Uterine smooth muscle cell (primary cell): ENCODE results near the gene AIFM2. TPM values are rescaled to one million over a fixed set of nuclear protein-coding genes. Genes with fewer than 3 reads are reported as not detected.

Source experiments
- total RNA-seq: library from RNA; depleted of rRNA; stranded (reverse); fragments of >200 nt; gene quantifications from 2 replicates; pipeline ENCODE4 v1.2.3, GENCODE V29; 2014

The AIFM2 gene
- 6.5 and 6.9 TPM in 2 replicates for total RNA-seq

GRCh38 chr10:70132098-70133029 is at the start of gene AIFM2:
Gene AIFM2 (minus strand): TSS chr10:70132825. CDS start chr10:70124084, 8,741 bp downstream.

DNA sequence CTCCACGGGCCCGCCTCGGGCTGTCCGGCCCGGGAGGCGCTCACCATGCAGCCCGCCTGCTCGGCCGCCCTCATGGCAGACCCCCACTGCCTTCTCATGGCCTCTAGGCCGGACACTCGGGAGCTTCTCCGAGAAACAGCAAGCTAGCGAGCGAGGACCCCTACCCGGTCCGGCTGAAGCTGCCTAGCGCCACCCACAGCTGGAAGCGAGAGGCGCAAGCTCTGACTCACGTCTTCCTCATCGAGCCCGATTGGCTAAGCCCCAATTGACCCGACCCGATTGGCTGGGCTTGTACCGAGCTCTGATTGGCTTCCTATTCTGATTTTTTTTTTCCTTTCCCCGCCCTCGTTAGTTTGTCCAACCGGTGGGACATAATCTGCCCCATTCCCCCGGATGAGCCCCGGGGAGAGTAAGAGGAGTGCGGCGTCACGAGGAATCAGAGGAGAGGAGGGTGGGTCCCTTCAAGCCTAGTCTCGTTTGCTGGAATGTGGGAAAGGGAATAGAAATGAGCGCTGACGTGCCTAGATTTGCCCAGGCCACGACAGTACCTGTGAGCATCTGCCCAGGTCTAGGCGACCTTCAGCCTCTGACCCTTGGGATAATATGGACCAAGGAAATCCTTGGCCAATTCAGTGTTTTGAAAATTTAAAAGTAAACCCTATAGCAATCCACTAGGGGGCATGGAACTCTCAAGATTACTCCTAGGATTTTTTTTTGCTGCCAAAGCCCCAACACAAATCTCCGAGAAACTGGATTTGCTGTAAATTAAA is 14.0 kb upstream of the AIFM2 start, which contains the start of gene TYSND1:
Gene TYSND1 (minus strand): TSS at position 212 of the 770 bp plus-strand sequence. CDS start 114 bp downstream, at position 98.

Other genes with a start within 250 kb of the AIFM2 start
- gene MACROH2A2, start 80.0 kb downstream of the AIFM2 start, total RNA-seq, result 3.9 and 5.5 TPM in 2 replicates
- gene TYSND1, start 13.9 kb upstream of the AIFM2 start, total RNA-seq, result 12.1 and 13.5 TPM in 2 replicates
- gene SAR1A, start 37.7 kb upstream of the AIFM2 start, total RNA-seq, result 162 and 181 TPM in 2 replicates
- gene PPA1, start 100.6 kb upstream of the AIFM2 start, total RNA-seq, result 216 and 241 TPM in 2 replicates
- gene NPFFR1, start 151.2 kb upstream of the AIFM2 start, total RNA-seq, result not detected in 2 replicates
- gene LRRC20, start 249.8 kb upstream of the AIFM2 start, total RNA-seq, result 11.3 and 13.9 TPM in 2 replicates